Measurements from ENCODE around the gene FGF14. TPM values are rescaled to one million over a fixed set of nuclear protein-coding genes. Genes with fewer than 3 reads are reported as not detected.

Gene FGF14
- polyA plus RNA-seq, 1 donor (not counting 4 experiments of a cell fraction or from before 2014, with no cell fraction given), result 0.09 TPM

GRCh38 chr13:101673360-101674105, 728.3 kb downstream of the FGF14 start:
- DNase-seq (ENCODE audit: low read depth, low spot score) (no peak), FAIRE-seq (no peak)
- no peaks in the 10 kb centered on the region for H3K36me3 ChIP-seq (ENCODE audit: control insufficient read depth in 2 of 2, extremely low read depth in 1 of 2, insufficient read depth in 2 of 2, low read length in 2 of 2)
- H3K9me3 ChIP-seq (ENCODE audit: control insufficient read depth, low read depth, low read length), result no peaks in the 10 kb centered on the region
- H3K79me2 ChIP-seq (ENCODE audit: control insufficient read depth, insufficient read depth, low read length), result no peaks in the 10 kb centered on the region
- H4K20me1 ChIP-seq (ENCODE audit: control insufficient read depth, extremely low read depth, insufficient read depth, low read length), result no peaks in the 10 kb centered on the region
- no peak overlapping the region for H3K4me3 ChIP-seq (ENCODE audit: control insufficient read depth in 2 of 3, extremely low read depth in 1 of 3, insufficient read depth in 2 of 3, low read depth in 1 of 3, low read length in 3 of 3)
- H3K9ac ChIP-seq (ENCODE audit: control insufficient read depth, extremely low read depth, insufficient read depth, low read length), result no peak overlapping the region
- dilution Hi-C loops (cut with MboI; ENCODE audit: extremely low pct_ligation_motif_present, low sequenced_read_pairs), result no loop called here
- H3K9me1 ChIP-seq (ENCODE audit: control insufficient read depth, extremely low read depth, insufficient read depth, low read length), result no peaks in the 10 kb centered on the region
- no peaks in the 10 kb centered on the region for H3K4me1 ChIP-seq (ENCODE audit: control insufficient read depth, extremely low read depth, insufficient read depth, low read length)
- no peak overlapping the region for H3K4me2 ChIP-seq (ENCODE audit: control insufficient read depth, extremely low read depth, insufficient read depth, low read depth, low read length)
- no peaks in the 10 kb centered on the region for H3K27me3 ChIP-seq (ENCODE audit: control insufficient read depth, extremely low read depth, insufficient read depth, low read length)
- TF ChIP-seq, protein P1, sequence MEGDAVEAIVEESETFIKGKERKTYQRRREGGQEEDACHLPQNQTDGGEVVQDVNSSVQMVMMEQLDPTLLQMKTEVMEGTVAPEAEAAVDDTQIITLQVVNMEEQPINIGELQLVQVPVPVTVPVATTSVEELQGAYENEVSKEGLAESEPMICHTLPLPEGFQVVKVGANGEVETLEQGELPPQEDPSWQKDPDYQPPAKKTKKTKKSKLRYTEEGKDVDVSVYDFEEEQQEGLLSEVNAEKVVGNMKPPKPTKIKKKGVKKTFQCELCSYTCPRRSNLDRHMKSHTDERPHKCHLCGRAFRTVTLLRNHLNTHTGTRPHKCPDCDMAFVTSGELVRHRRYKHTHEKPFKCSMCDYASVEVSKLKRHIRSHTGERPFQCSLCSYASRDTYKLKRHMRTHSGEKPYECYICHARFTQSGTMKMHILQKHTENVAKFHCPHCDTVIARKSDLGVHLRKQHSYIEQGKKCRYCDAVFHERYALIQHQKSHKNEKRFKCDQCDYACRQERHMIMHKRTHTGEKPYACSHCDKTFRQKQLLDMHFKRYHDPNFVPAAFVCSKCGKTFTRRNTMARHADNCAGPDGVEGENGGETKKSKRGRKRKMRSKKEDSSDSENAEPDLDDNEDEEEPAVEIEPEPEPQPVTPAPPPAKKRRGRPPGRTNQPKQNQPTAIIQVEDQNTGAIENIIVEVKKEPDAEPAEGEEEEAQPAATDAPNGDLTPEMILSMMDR (optimal IDR thresholded peaks at IDR 0.05 in 1 of 3, IDR thresholded peaks at IDR 0.05 in 1 of 3, conservative IDR thresholded peaks at IDR 0.05 in 1 of 3; ENCODE audit: extremely low read depth in 1 of 3, insufficient read depth in 2 of 3, low read length in 3 of 3), result no peak
- TF ChIP-seq EZH2 (IDR thresholded peaks at IDR 0.05; ENCODE audit: low read length), result no peak
- no peak overlapping the region for H3K27ac ChIP-seq (ENCODE audit: control insufficient read depth, insufficient read depth, low read length)
- H2AFZ ChIP-seq (ENCODE audit: control insufficient read depth, low read length), result no peak overlapping the region

GRCh38 chr13:101661839-101662238, 740.0 kb downstream of the FGF14 start:
- no peaks in the 10 kb centered on the region for H3K9me3 ChIP-seq (ENCODE audit: control insufficient read depth, low read depth, low read length)
- dilution Hi-C loops (cut with MboI; ENCODE audit: extremely low pct_ligation_motif_present, low sequenced_read_pairs), result no loop called here
- no peak for FAIRE-seq

More at GRCh38 chr13:101661839-101662238, 740.0 kb downstream of the FGF14 start:
- Histone ChIP-seq H3K9me1 (ENCODE audit: control insufficient read depth, extremely low read depth, insufficient read depth, low read length) (no peaks in the 10 kb centered on the region), H3K4me2 (ENCODE audit: control insufficient read depth, extremely low read depth, insufficient read depth, low read depth, low read length) (no peak overlapping the region), H3K79me2 (ENCODE audit: control insufficient read depth, insufficient read depth, low read length) (no peaks in the 10 kb centered on the region), H4K20me1 (ENCODE audit: control insufficient read depth, extremely low read depth, insufficient read depth, low read length) (no peaks in the 10 kb centered on the region), H3K27ac (ENCODE audit: control insufficient read depth, insufficient read depth, low read length) (no peak overlapping the region), H3K4me3 (ENCODE audit: control insufficient read depth in 2 of 3, extremely low read depth in 1 of 3, insufficient read depth in 2 of 3, low read depth in 1 of 3, low read length in 3 of 3) (no peak overlapping the region), H3K27me3 (ENCODE audit: control insufficient read depth, extremely low read depth, insufficient read depth, low read length) (no peaks in the 10 kb centered on the region), H3K36me3 (ENCODE audit: control insufficient read depth in 2 of 2, extremely low read depth in 1 of 2, insufficient read depth in 2 of 2, low read length in 2 of 2) (no peaks in the 10 kb centered on the region), H3K4me1 (ENCODE audit: control insufficient read depth, extremely low read depth, insufficient read depth, low read length) (no peaks in the 10 kb centered on the region), H2AFZ (ENCODE audit: control insufficient read depth, low read length) (no peak overlapping the region), H3K9ac (ENCODE audit: control insufficient read depth, extremely low read depth, insufficient read depth, low read length) (no peak overlapping the region)
- DNase-seq (ENCODE audit: low read depth, low spot score), result no peak
- TF ChIP-seq, protein P1 (optimal IDR thresholded peaks at IDR 0.05 in 1 of 3, IDR thresholded peaks at IDR 0.05 in 1 of 3, conservative IDR thresholded peaks at IDR 0.05 in 1 of 3; ENCODE audit: extremely low read depth in 1 of 3, insufficient read depth in 2 of 3, low read length in 3 of 3), result no peak
- TF ChIP-seq EZH2 (IDR thresholded peaks at IDR 0.05; ENCODE audit: low read length), result no peak

Small RNAs within 50 kb of the gene (small RNA-seq; reads per million reads assigned to genes)
- gene MIR2681 (ENCODE audit: insufficient read length in 3 of 3, low read depth in 3 of 3, low replicate concordance in 1 of 3) (0 to 0.33 (median 0) reads per million in 3 experiments), gene MIR4705 (ENCODE audit: insufficient read length in 3 of 3, low read depth in 3 of 3, low replicate concordance in 1 of 3) (0 to 1.3 (median 0.33) reads per million in 3 experiments), gene RNU1-24P (ENCODE audit: insufficient read length in 3 of 3, low read depth in 3 of 3, low replicate concordance in 1 of 3) (0 to 0.07 (median 0) reads per million in 3 experiments), gene RNY1P2 (ENCODE audit: insufficient read length in 3 of 3, low read depth in 3 of 3, low replicate concordance in 1 of 3) (0 reads per million in 3 experiments), gene RPL39P29 (ENCODE audit: insufficient read length in 3 of 3, low read depth in 3 of 3, low replicate concordance in 1 of 3) (0 reads per million in 3 experiments)

Other genes starting within 250 kb of the FGF14 start
- gene TPP2, start 194.9 kb upstream of the FGF14 start, polyA plus RNA-seq, result 21.0 to 41.2 TPM (median 31.7 TPM) in 3 replicates

Measured in keratinocyte (primary cell).